ENCODE results near the gene TSPEAR. TPM values are rescaled to one million over a fixed set of nuclear protein-coding genes. Genes with fewer than 3 reads are reported as not detected.
"Not testable (repeated sequence)": the region's sequence is repeated elsewhere in the genome, so short reads cannot be mapped to it uniquely, and the experiment has no call there.

The TSPEAR gene
- total RNA-seq, 1 donor from 2014 or later, result 0.34 TPM

DNA sequence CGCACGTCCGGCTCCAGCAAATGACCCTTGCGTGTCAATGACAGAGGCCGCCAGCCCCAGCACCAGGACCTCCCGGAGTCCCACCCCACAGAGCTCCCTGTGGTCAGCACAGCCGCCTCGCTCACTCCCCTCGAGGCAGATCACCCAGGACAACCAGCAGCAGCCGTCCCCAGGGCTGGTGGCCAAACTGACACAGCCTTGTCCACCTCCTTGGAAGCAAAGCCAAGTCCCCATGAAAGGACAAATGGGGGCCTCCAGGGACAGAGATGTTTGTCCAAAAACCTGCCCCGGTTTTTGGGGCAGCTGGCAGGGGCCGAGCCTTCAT is 72.1 kb downstream of the TSPEAR start:
- Mint-ChIP-seq H3K4me1 (ENCODE audit: unreplicated experiment) (no peaks in the 10 kb centered on the region), H3K9me3 (peaks cover 14% of the 10 kb centered on the region), H3K27me3 (peaks cover 3% of the 10 kb centered on the region), H3K4me3 (no peak overlapping the region), H3K36me3 (no peaks in the 10 kb centered on the region), H3K27ac (no peak overlapping the region)
- peak; percentile 48 for DNase-seq (ENCODE audit: extremely low spot score, unreplicated experiment)
- TF ChIP-seq, protein P1, sequence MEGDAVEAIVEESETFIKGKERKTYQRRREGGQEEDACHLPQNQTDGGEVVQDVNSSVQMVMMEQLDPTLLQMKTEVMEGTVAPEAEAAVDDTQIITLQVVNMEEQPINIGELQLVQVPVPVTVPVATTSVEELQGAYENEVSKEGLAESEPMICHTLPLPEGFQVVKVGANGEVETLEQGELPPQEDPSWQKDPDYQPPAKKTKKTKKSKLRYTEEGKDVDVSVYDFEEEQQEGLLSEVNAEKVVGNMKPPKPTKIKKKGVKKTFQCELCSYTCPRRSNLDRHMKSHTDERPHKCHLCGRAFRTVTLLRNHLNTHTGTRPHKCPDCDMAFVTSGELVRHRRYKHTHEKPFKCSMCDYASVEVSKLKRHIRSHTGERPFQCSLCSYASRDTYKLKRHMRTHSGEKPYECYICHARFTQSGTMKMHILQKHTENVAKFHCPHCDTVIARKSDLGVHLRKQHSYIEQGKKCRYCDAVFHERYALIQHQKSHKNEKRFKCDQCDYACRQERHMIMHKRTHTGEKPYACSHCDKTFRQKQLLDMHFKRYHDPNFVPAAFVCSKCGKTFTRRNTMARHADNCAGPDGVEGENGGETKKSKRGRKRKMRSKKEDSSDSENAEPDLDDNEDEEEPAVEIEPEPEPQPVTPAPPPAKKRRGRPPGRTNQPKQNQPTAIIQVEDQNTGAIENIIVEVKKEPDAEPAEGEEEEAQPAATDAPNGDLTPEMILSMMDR (conservative IDR thresholded peaks at IDR 0.05), result no peak

DNA sequence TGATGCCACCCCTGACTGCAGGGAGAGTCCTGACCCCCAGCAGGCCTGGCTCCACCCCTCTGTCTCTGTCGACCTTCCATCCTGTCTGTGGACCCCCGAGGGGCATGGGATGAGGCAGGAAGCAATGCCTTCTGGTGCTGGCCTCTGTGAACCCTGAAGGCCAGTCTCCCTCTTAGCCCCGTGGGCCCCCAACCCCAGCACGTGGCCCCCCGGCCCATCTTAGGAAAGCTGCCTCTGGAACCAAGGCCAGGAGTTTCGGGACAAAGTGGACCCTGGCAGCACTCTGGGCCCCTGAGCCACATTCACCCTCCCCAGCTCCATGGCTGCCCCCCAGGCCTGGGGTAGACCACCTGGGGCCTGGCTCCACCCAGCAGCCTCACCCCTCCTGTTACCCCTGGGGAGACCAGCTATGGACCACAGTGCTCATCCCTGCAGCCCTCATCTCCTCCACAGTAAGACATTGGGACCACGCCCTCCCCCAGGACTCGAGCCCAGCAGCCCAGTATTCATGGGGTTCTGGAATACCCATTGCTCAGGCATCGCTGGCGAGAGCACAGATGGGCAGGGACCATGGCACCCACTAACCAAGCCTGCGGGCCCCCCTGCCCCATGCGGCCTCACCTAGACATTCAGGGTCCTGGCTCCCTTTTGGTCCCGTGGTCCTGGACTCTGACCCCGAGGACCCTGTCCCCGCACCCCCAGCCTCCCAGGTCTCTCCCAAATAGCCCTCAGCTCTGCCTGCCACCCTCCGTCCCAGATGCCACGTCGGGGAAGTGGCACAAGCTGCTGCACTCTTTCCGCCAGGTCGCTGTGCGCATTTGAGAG is 72.7 kb downstream of the TSPEAR start:
- H3K36me3 Mint-ChIP-seq; H3K4me3 Mint-ChIP-seq; H3K4me1 Mint-ChIP-seq (ENCODE audit: unreplicated experiment); H3K27ac Mint-ChIP-seq; H3K27me3 Mint-ChIP-seq: not testable (repeated sequence)
- H3K9me3 Mint-ChIP-seq, result peaks cover 14% of the 10 kb centered on the region
- DNase-seq (ENCODE audit: extremely low spot score, unreplicated experiment), result peak; percentile 55

DNA sequence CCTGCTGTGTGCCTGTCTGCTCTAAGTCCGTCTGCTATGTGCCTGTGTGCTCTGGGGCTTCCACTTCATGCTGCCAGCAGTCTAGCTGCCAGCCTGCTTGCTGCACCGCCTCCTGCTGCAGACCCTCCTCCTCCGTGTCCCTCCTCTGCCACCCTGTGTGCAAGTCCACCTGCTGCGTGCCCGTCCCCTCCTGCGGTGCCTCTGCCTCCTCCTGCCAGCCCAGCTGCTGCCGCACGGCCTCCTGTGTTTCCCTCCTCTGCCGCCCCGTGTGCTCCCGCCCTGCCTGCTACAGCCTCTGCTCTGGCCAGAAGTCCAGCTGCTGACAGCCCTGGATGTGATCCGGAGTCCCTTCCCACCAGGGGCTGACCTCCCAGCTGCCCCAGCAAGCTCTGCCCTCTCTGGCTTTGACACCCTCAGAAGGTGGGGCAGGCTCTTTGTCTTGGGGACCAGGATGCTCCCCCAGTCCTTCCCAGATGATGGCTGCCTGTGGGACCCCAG is 73.5 kb downstream of the TSPEAR start:
- not testable (repeated sequence) for H3K4me3 Mint-ChIP-seq, H3K27ac Mint-ChIP-seq, H3K27me3 Mint-ChIP-seq

DNA sequence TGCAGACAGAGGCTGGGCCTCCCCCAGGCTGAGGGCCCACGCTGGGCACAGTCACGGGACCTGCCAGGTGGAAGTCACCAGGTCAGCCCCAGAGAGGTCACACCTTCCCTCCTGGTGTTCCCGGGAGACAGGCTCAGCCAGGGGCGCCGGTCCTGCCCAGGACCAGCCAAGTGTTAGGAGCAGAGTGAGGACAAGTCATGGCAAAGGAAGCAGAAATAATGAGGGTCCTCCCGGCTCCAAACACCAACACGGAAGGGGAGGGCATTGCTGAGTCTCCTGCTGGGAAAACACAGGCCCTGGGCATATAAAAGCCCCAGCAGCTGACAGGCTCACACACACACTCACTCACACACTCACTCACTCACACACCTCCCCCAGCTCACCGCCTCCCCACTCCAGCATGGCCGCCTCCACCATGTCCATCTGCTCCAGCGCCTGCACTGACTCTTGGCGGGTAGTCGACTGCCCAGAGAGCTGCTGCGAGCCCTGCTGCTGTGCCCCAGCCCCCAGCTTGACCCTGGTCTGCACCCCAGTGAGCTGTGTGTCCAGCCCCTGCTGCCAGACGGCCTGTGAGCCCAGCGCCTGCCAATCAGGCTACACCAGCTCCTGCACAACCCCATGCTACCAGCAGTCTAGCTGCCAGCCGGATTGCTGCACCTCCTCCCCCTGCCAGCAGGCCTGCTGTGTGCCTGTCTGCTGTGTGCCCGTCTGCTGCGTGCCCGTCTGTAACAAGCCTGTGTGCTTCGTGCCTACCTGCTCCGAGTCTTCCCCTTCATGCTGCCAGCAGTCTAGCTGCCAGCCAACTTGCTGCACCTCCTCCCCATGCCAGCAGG is 74.1 kb downstream of the TSPEAR start, which contains the start of gene KRTAP10-10:
Gene KRTAP10-10, plus strand, starts transcription at position 339 of the 833 bp plus-strand sequence. Its CDS starts 62 bp downstream, at position 401.
- Mint-ChIP-seq H3K27ac (no peak within 1 kb of the TSS), H3K9me3 (peaks cover 12% of the 10 kb centered on the region)

More for the DNA sequence above, 73.5 kb downstream of the TSPEAR start:
- H3K9me3 Mint-ChIP-seq, result peaks cover 12% of the 10 kb centered on the region
- not testable (repeated sequence) for H3K4me1 Mint-ChIP-seq (ENCODE audit: unreplicated experiment); H3K36me3 Mint-ChIP-seq
- DNase-seq (ENCODE audit: extremely low spot score, unreplicated experiment), result peak; percentile 22

DNA sequence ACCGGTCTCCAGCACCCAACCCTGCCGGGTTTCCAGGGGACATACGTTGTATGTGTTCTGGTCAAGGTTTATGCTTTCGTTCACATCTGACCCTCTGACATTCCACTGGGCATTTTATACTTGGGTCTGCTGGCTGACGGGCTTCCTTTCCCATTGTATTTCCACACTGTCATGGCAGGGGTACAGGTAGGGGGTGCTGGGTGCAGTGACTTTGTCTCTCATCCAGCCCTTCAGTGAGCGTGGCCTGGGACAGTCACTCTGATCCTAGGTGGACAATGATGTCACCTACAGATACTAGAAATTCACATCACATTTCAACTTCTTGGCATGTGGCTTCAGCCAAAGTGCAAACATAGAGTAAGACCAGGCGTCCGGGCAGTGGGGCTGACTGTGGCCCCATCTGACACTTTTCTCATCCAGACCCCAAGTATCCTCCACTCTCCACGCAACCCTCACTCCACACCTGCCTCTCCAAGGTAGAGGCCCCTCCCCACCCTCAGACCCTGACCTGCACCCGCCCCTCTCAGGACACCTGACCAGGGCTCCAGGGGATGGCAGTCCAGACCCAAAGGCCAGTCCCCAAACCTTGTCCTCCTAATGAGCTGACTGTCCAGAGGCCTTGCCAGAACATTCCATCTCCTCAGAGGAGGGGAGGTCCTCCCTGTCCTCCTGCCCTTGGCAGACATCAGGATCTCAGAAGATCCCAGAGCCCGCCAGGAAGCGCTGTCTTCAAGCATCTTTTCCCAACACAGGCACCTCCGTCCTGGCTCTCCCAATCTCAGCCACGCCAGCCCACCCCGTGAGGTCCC is 75.0 kb downstream of the TSPEAR start:
- peak; percentile 48 for DNase-seq (ENCODE audit: extremely low spot score, unreplicated experiment)
- Mint-ChIP-seq H3K27ac (no peak overlapping the region), H3K4me1 (ENCODE audit: unreplicated experiment) (no peaks in the 10 kb centered on the region), H3K27me3 (peaks cover 3% of the 10 kb centered on the region), H3K9me3 (peaks cover 20% of the 10 kb centered on the region), H3K36me3 (no peaks in the 10 kb centered on the region), H3K4me3 (no peak overlapping the region)
- TF ChIP-seq, protein P1 (conservative IDR thresholded peaks at IDR 0.05), result no peak

More for the DNA sequence above, 74.1 kb downstream of the TSPEAR start, which contains the start of gene KRTAP10-10:
- Mint-ChIP-seq H3K36me3 (no peaks in the 10 kb centered on the region), H3K27me3 (peaks cover 3% of the 10 kb centered on the region), H3K4me1 (ENCODE audit: unreplicated experiment) (no peaks in the 10 kb centered on the region), H3K4me3 (no peak within 1 kb of the TSS)
- TF ChIP-seq, protein P1 (conservative IDR thresholded peaks at IDR 0.05), result no peak
- DNase-seq (ENCODE audit: extremely low spot score, unreplicated experiment), result peak; percentile 64

GRCh38 chr21:44632067-44632466 is 79.3 kb downstream of the TSPEAR start:
- Mint-ChIP-seq H3K4me1 (ENCODE audit: unreplicated experiment) (no peaks in the 10 kb centered on the region), H3K4me3 (no peak overlapping the region), H3K27ac (no peak overlapping the region), H3K27me3 (peaks cover 3% of the 10 kb centered on the region), H3K9me3 (peaks cover 24% of the 10 kb centered on the region), H3K36me3 (no peaks in the 10 kb centered on the region)
- no peak for DNase-seq (ENCODE audit: extremely low spot score, unreplicated experiment)
- TF ChIP-seq, protein P1 (conservative IDR thresholded peaks at IDR 0.05), result no peak

Data from type B pancreatic cell (in vitro differentiated cells).